Hepatocyte (in vitro differentiated cells): ENCODE measurements around the gene INPPL1. TPM values are rescaled to one million over a fixed set of nuclear protein-coding genes. Genes with fewer than 3 reads are reported as not detected.

Source experiments
- DNase-seq: peaks from one replicate; pipeline ENCODE4 v3.0.0-alpha.2; 2016; ENCODE audit warnings: low spot score
- H2AFZ ChIP-seq: fragments of 200-600 bp; sonication (generic); 2 replicates; pipeline ENCODE4 v1.6.0; 2016; ENCODE audit warnings: antibody characterized with exemption, mild to moderate bottlenecking
- H3K27ac ChIP-seq: fragments of 200-600 bp; sonication (generic); 2 replicates; pipeline ENCODE4 v1.5.1; 2016; ENCODE audit warnings: mild to moderate bottlenecking
- H3K27me3 ChIP-seq: fragments of 200-600 bp; sonication (generic); 2 replicates; pipeline ENCODE4 v1.6.1; 2016
- H3K36me3 ChIP-seq: fragments of 200-600 bp; sonication (generic); replicated peaks from 2 replicates; pipeline ENCODE4 v1.5.1; 2016; ENCODE audit warnings: low read depth; ENCODE audit not compliant: insufficient read depth
- H3K4me1 ChIP-seq: fragments of 200-600 bp; sonication (generic); 2 replicates; pipeline ENCODE4 v1.5.1; 2016; ENCODE audit warnings: mild to moderate bottlenecking, moderate library complexity; ENCODE audit not compliant: insufficient read depth
- H3K4me2 ChIP-seq: fragments of 200-600 bp; sonication (generic); 2 replicates; pipeline ENCODE4 v1.6.0; 2016
- H3K4me3 ChIP-seq: fragments of 200-600 bp; sonication (generic); 2 replicates; pipeline ENCODE4 v1.5.1; 2016; ENCODE audit warnings: mild to moderate bottlenecking
- H3K79me2 ChIP-seq: fragments of 200-600 bp; sonication (generic); 2 replicates; pipeline ENCODE4 v1.6.0; 2017; ENCODE audit warnings: mild to moderate bottlenecking
- H3K9me2 ChIP-seq: fragments of 200-600 bp; sonication (generic); replicated peaks from 2 replicates; pipeline ENCODE4 v1.6.0; 2017; ENCODE audit warnings: mild to moderate bottlenecking; ENCODE audit not compliant: insufficient read depth
- H3K9me3 ChIP-seq: fragments of 200-600 bp; sonication (generic); 2 replicates; pipeline ENCODE4 v1.5.1; 2016; ENCODE audit warnings: low read depth, mild to moderate bottlenecking
- H4K20me1 ChIP-seq: fragments of 200-600 bp; sonication (generic); 2 replicates; pipeline ENCODE4 v1.6.0; 2016; ENCODE audit warnings: mild to moderate bottlenecking; ENCODE audit not compliant: insufficient read depth, poor library complexity, severe bottlenecking
- EZH2 ChIP-seq: fragments of 200-600 bp; sonication (generic); IDR thresholded peaks from 2 replicates; pipeline ENCODE4 v1.6.1; 2016; ENCODE audit warnings: antibody characterized with exemption, mild to moderate bottlenecking, borderline replicate concordance
- EZH2phosphoT487 ChIP-seq: fragments of 200-600 bp; sonication (generic); IDR thresholded peaks from one replicate; pipeline ENCODE4 v1.6.1; 2018; ENCODE audit warnings: antibody characterized with exemption, mild to moderate bottlenecking, low read depth, moderate library complexity; ENCODE audit not compliant: unreplicated experiment, severe bottlenecking
- WGBS: methylation state at CpG from one replicate; pipeline ENCODE4 v1.1.6; 2016; ENCODE audit warnings: low lambda C conversion rate; ENCODE audit errors: missing lambda C conversion rate; 5-methylcytosine and 5-hydroxymethylcytosine counted together
- polyA plus RNA-seq: library from polyadenylated mRNA; unstranded; fragments of >200 nt; fragmentation: Nextera tagmentation; extraction: Ambion mirVana; gene quantifications from 2 replicates; pipeline ENCODE4 v1.2.1, GENCODE V29; 2016
- total RNA-seq: library from RNA; depleted of rRNA; stranded (reverse); fragments of >200 nt; gene quantifications from 2 replicates; pipeline ENCODE4 v1.2.3, GENCODE V29; 2014
- TF ChIP-seq, protein P1 (sequence below): fragments of 200-600 bp; sonication (generic); IDR thresholded peaks from 2 replicates; pipeline ENCODE4 v1.5.1; 2016; ENCODE audit warnings: antibody characterized with exemption, mild to moderate bottlenecking; ENCODE audit not compliant: poor library complexity

INPPL1 gene
- total and polyA plus RNA-seq, 2 experiments from 2014 or later: 74.8 to 99.4 TPM

DNA sequence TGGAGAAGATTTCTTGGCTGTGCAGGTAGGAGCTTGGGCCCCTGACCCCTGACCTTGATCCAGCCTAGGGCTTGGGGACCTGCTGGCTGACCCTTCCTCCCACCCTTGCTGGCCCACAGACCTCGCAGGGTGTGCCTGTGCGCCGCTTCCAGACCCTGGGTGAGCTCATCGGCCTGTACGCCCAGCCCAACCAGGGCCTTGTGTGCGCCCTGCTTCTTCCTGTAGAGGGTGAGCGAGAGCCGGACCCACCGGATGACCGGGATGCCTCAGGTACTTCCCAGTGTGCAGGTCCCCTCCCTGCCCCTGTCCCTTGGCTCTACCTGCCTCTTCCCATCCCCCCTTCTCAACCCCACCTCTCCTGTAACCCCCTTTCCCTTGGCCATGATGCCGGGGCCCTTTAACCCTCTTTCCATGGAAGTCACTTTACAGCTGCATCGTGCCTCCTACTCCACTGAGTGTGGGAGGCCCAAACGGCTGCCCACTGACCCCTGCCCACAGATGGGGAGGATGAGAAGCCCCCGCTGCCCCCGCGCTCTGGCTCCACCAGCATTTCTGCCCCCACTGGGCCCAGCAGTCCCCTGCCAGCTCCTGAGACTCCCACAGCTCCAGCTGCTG, 3.8 kb downstream of the INPPL1 start:
- no peak overlapping the region for H3K4me3 ChIP-seq
- H3K9me2 ChIP-seq: no peaks in the 10 kb centered on the region
- H3K79me2 ChIP-seq: peaks cover 37% of the 10 kb centered on the region
- TF ChIP-seq, protein P1, sequence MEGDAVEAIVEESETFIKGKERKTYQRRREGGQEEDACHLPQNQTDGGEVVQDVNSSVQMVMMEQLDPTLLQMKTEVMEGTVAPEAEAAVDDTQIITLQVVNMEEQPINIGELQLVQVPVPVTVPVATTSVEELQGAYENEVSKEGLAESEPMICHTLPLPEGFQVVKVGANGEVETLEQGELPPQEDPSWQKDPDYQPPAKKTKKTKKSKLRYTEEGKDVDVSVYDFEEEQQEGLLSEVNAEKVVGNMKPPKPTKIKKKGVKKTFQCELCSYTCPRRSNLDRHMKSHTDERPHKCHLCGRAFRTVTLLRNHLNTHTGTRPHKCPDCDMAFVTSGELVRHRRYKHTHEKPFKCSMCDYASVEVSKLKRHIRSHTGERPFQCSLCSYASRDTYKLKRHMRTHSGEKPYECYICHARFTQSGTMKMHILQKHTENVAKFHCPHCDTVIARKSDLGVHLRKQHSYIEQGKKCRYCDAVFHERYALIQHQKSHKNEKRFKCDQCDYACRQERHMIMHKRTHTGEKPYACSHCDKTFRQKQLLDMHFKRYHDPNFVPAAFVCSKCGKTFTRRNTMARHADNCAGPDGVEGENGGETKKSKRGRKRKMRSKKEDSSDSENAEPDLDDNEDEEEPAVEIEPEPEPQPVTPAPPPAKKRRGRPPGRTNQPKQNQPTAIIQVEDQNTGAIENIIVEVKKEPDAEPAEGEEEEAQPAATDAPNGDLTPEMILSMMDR: no peak
- no peak for TF ChIP-seq EZH2phosphoT487
- TF ChIP-seq EZH2: no peak
- peak; percentile 11 for DNase-seq
- peaks cover 11% of the 10 kb centered on the region for H3K4me1 ChIP-seq
- no peak overlapping the region for H3K4me2 ChIP-seq
- H3K27ac ChIP-seq: no peak overlapping the region
- H3K9me3 ChIP-seq: no peaks in the 10 kb centered on the region
- H2AFZ ChIP-seq: no peak overlapping the region
- H4K20me1 ChIP-seq: peaks cover 37% of the 10 kb centered on the region
- 94% methylated on average over 15 of the region's 16 CpGs for WGBS
- H3K27me3 ChIP-seq: no peaks in the 10 kb centered on the region
- no peaks in the 10 kb centered on the region for H3K36me3 ChIP-seq

DNA sequence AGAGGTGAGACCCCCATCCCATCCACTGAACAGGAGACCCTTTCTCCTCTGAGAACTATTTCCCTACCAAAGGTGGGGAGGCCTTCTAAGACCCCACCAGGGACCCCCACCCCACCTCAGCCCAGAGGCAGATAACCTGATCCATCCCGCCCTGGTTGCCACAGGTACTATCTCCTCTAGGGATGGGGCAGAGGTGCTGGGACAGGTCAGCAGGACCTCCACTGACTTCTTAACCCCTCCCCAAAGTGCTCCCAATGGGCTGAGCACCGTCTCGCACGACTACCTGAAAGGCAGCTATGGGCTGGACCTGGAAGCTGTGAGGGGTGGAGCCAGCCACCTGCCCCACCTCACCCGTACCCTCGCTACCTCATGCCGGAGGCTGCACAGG, 4.3 kb downstream of the INPPL1 start:
- no peaks in the 10 kb centered on the region for H3K9me3 ChIP-seq
- peak; percentile 2 for DNase-seq
- H3K4me2 ChIP-seq: no peak overlapping the region
- peaks cover 40% of the 10 kb centered on the region for H4K20me1 ChIP-seq
- no peaks in the 10 kb centered on the region for H3K27me3 ChIP-seq
- no peak overlapping the region for H2AFZ ChIP-seq
- H3K4me3 ChIP-seq: no peak overlapping the region
- H3K36me3 ChIP-seq: no peaks in the 10 kb centered on the region
- H3K79me2 ChIP-seq: peaks cover 37% of the 10 kb centered on the region
- no peak overlapping the region for H3K27ac ChIP-seq
- 91% methylated on average over 7 of the region's 7 CpGs for WGBS
- H3K9me2 ChIP-seq: no peaks in the 10 kb centered on the region
- H3K4me1 ChIP-seq: peaks cover 11% of the 10 kb centered on the region
- TF ChIP-seq EZH2: no peak
- TF ChIP-seq, protein P1: no peak
- TF ChIP-seq EZH2phosphoT487: no peak

DNA sequence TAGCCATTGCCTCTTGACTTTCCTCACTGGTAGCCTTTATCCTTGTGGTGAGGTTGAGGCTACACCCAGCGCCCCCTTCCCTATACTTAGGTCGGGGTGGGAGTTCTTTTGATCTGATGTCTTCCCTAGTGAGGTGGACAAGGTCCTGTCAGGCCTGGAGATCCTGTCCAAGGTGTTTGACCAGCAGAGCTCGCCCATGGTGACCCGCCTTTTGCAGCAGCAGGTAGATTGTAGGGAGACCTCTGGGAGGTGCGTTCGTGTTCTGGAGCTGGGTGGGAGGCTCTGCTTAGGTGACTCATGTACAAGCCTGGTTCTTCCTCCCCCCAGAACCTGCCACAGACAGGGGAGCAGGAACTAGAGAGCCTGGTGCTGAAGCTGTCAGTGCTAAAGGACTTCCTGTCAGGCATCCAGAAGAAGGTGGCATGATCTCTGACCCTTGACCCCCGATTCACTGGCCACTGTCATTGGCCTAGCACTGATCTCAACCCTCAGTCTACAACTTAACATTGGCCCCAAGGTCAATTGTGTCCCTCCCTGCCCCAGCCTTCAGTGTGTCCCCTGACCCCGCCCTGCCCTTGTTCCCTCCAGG, 4.9 kb downstream of the INPPL1 start:
- 95% methylated on average over 8 of the region's 8 CpGs for WGBS
- Histone ChIP-seq H3K36me3 (no peaks in the 10 kb centered on the region), H4K20me1 (peaks cover 41% of the 10 kb centered on the region), H3K4me2 (no peak overlapping the region), H3K9me3 (no peaks in the 10 kb centered on the region), H3K27me3 (no peaks in the 10 kb centered on the region), H3K79me2 (peaks cover 33% of the 10 kb centered on the region), H2AFZ (no peak overlapping the region), H3K27ac (no peak overlapping the region), H3K4me3 (no peak overlapping the region), H3K4me1 (peaks cover 11% of the 10 kb centered on the region), H3K9me2 (no peaks in the 10 kb centered on the region)
- TF ChIP-seq, protein P1: no peak
- no peak for TF ChIP-seq EZH2phosphoT487
- no peak for TF ChIP-seq EZH2
- peak; percentile 1 for DNase-seq
